ENCODE data around the gene ARL11.

- no peak for TF ChIP-seq EZH2 (IDR thresholded peaks at IDR 0.05; ENCODE audit: borderline replicate concordance, insufficient read depth, low read length, poor library complexity, severe bottlenecking)
- TF ChIP-seq CTCF (IDR thresholded peaks at IDR 0.05; ENCODE audit: poor library complexity, severe bottlenecking) = no peak
- no peak for TF ChIP-seq RAD21 (conservative IDR thresholded peaks at IDR 0.05)
- TF ChIP-seq EP300 (conservative IDR thresholded peaks at IDR 0.05; ENCODE audit: poor library complexity, severe bottlenecking) = no peak
- TF ChIP-seq POLR2AphosphoS5 (IDR thresholded peaks at IDR 0.05) = no peak
- TF ChIP-seq, protein P1, sequence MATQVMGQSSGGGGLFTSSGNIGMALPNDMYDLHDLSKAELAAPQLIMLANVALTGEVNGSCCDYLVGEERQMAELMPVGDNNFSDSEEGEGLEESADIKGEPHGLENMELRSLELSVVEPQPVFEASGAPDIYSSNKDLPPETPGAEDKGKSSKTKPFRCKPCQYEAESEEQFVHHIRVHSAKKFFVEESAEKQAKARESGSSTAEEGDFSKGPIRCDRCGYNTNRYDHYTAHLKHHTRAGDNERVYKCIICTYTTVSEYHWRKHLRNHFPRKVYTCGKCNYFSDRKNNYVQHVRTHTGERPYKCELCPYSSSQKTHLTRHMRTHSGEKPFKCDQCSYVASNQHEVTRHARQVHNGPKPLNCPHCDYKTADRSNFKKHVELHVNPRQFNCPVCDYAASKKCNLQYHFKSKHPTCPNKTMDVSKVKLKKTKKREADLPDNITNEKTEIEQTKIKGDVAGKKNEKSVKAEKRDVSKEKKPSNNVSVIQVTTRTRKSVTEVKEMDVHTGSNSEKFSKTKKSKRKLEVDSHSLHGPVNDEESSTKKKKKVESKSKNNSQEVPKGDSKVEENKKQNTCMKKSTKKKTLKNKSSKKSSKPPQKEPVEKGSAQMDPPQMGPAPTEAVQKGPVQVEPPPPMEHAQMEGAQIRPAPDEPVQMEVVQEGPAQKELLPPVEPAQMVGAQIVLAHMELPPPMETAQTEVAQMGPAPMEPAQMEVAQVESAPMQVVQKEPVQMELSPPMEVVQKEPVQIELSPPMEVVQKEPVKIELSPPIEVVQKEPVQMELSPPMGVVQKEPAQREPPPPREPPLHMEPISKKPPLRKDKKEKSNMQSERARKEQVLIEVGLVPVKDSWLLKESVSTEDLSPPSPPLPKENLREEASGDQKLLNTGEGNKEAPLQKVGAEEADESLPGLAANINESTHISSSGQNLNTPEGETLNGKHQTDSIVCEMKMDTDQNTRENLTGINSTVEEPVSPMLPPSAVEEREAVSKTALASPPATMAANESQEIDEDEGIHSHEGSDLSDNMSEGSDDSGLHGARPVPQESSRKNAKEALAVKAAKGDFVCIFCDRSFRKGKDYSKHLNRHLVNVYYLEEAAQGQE (IDR thresholded peaks at IDR 0.05; ENCODE audit: borderline replicate concordance) = no peak
- TF ChIP-seq SMC3 (conservative IDR thresholded peaks at IDR 0.05; ENCODE audit: poor library complexity) = no peak
- no peak for TF ChIP-seq TAF1 (IDR thresholded peaks at IDR 0.05; ENCODE audit: low read depth)
- no peak for TF ChIP-seq MXI1 (conservative IDR thresholded peaks at IDR 0.05; ENCODE audit: poor library complexity, severe bottlenecking)
Measured at GRCh38 chr13:49602005-49602404, 26.3 kb upstream of the ARL11 start.

Data from neural cell (in vitro differentiated cells).